Measurements from ENCODE around the gene NUP62.

Gene NUP62

GRCh38 chr19:49857838-49858087, 71.5 kb downstream of the NUP62 start:
- in situ Hi-C loops (cut with HindIII; ENCODE audit: low sequenced_read_pairs): no loop called here
- no peak for TF ChIP-seq CTCF (IDR thresholded peaks at IDR 0.05; ENCODE audit: low read depth, low read length)
- no peak for DNase-seq (ENCODE audit: low read depth, low spot score)
- no peak overlapping the region for H3K4me3 ChIP-seq (ENCODE audit: low read depth, low read length)

GRCh38 chr19:49857061-49857837, 72.1 kb downstream of the NUP62 start:
- no peak overlapping the region for H3K4me3 ChIP-seq (ENCODE audit: low read depth, low read length)
- TF ChIP-seq CTCF (IDR thresholded peaks at IDR 0.05; ENCODE audit: low read depth, low read length): no peak
- DNase-seq (ENCODE audit: low read depth, low spot score): no peak
- in situ Hi-C loops (cut with HindIII; ENCODE audit: low sequenced_read_pairs): no loop called here

Measured in astrocyte of the spinal cord (primary cell).